HL-60 (cell line): ENCODE measurements around the gene CLEC20A.

Experiments used
- DNase-seq, 2 experiments: peaks; one replicate each; pipeline ENCODE4 v3.0.0-alpha.2; 2010 to 2020; ENCODE audit warnings: low read depth in 1 of 2, low spot score in 1 of 2
- H3K27ac ChIP-seq: fragments of 250-450 bp; sonication (Bioruptor Pico); replicated peaks from 2 replicates; pipeline ENCODE4 v1.5.1; 2020; ENCODE audit warnings: mild to moderate bottlenecking, moderate library complexity
- H3K27me3 ChIP-seq: fragments of 250-450 bp; sonication (Bioruptor Pico); 2 replicates; pipeline ENCODE4 v1.5.1; 2021; ENCODE audit warnings: mild to moderate bottlenecking, moderate library complexity; ENCODE audit not compliant: insufficient read depth, poor library complexity, severe bottlenecking
- H3K4me3 ChIP-seq: replicated peaks from 2 replicates; pipeline ENCODE4 v1.5.1; 2011; ENCODE audit warnings: mild to moderate bottlenecking, control low read depth, low read length; ENCODE audit not compliant: insufficient read depth
- CTCF ChIP-seq: IDR thresholded peaks from one replicate; pipeline ENCODE4 v1.5.1; 2011; ENCODE audit warnings: low read length, control low read depth, inconsistent platforms; ENCODE audit not compliant: insufficient read depth
- GABPA ChIP-seq: IDR thresholded peaks from 2 replicates; pipeline ENCODE4 v1.6.1; 2012; ENCODE audit warnings: low read depth
- POLR2AphosphoS5 ChIP-seq: IDR thresholded peaks from 2 replicates; pipeline ENCODE4 v1.6.1; 2012; ENCODE audit warnings: low read depth
- REST ChIP-seq: IDR thresholded peaks from 2 replicates; pipeline ENCODE4 v1.6.1; 2012; ENCODE audit warnings: low read depth; ENCODE audit not compliant: insufficient replicate concordance
- SPI1 ChIP-seq: IDR thresholded peaks from 2 replicates; pipeline ENCODE4 v1.6.1; 2012; ENCODE audit warnings: low read depth, mild to moderate bottlenecking, borderline replicate concordance

CLEC20A gene

GRCh38 chr1:178531887-178532286 is 35.1 kb upstream of the CLEC20A start:
- H3K27ac ChIP-seq, result no peak overlapping the region
- no peak for DNase-seq
- H3K27me3 ChIP-seq, result no peaks in the 10 kb centered on the region
- no peak overlapping the region for H3K4me3 ChIP-seq
- TF ChIP-seq REST (no peak), SPI1 (no peak), CTCF (no peak), POLR2AphosphoS5 (no peak), GABPA (no peak)

- Histone ChIP-seq H3K27me3 (no peaks in the 10 kb centered on the region), H3K27ac (no peak overlapping the region), H3K4me3 (no peak overlapping the region)
- no peak for DNase-seq
- TF ChIP-seq POLR2AphosphoS5, result no peak
- TF ChIP-seq GABPA, result no peak
- no peak for TF ChIP-seq SPI1
- TF ChIP-seq REST, result no peak
Observed at GRCh38 chr1:178530502-178530901, 33.7 kb upstream of the CLEC20A start.

- DNase-seq, result no peak
- Histone ChIP-seq H3K27me3 (no peaks in the 10 kb centered on the region), H3K27ac (no peak overlapping the region), H3K4me3 (no peak overlapping the region)
- TF ChIP-seq REST (no peak), SPI1 (no peak), CTCF (no peak), GABPA (no peak), POLR2AphosphoS5 (no peak)
Observed at GRCh38 chr1:178530037-178530402, 33.3 kb upstream of the CLEC20A start.
